ENCODE results near the gene FDX2. TPM values are rescaled to one million over a fixed set of nuclear protein-coding genes. Genes with fewer than 3 reads are reported as not detected.
"Not testable (repeated sequence)": the region's sequence is repeated elsewhere in the genome, so short reads cannot be mapped to it uniquely, and the experiment has no call there.

Gene FDX2
- total RNA-seq, 1 experiment from 2014 or later: 50.7 TPM

DNA sequence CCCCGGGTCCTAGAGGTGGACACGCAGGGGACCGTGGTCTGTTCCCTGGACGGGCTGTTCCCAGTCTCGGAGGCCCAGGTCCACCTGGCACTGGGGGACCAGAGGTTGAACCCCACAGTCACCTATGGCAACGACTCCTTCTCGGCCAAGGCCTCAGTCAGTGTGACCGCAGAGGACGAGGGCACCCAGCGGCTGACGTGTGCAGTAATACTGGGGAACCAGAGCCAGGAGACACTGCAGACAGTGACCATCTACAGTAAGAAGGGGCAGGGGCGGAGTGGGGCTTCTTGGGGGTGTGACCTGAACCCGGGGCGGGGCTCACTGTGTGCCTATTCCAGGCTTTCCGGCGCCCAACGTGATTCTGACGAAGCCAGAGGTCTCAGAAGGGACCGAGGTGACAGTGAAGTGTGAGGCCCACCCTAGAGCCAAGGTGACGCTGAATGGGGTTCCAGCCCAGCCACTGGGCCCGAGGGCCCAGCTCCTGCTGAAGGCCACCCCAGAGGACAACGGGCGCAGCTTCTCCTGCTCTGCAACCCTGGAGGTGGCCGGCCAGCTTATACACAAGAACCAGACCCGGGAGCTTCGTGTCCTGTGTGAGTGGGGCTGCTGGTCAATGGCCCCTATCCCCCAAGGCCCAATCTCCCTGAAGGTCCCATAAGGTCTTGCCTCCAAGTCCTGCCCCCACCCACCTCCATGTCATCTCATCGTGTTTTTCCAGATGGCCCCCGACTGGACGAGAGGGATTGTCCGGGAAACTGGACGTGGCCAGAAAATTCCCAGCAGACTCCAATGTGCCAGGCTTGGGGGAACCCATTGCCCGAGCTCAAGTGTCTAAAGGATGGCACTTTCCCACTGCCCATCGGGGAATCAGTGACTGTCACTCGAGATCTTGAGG is 31.5 kb downstream of the FDX2 start:
- no peak for DNase-seq (ENCODE audit: low spot score)

DNA sequence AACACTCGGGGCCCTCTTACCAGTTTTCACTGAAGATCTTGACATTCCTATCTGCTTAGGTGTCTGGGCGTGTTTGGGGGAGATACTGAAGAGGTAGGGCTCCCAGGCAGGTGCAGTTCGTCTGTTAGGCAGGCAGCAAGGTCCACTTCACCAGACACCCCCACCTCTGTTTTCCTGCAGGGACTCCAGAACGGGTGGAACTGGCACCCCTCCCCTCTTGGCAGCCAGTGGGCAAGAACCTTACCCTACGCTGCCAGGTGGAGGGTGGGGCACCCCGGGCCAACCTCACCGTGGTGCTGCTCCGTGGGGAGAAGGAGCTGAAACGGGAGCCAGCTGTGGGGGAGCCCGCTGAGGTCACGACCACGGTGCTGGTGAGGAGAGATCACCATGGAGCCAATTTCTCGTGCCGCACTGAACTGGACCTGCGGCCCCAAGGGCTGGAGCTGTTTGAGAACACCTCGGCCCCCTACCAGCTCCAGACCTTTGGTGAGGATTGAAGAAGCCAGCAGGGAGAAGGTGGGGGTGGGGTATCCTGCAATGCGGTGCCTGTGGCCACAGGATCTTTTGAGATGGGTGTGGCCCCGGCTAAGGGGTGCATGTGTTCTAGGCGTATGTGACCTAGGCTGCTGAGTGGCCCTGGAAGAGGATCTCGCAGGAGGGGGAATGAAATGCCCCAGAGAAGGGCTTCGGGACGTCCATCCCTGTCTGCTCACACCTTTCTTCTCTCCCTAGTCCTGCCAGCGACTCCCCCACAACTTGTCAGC is 32.3 kb downstream of the FDX2 start:
- peak; percentile 33 for DNase-seq (ENCODE audit: low spot score)

DNA sequence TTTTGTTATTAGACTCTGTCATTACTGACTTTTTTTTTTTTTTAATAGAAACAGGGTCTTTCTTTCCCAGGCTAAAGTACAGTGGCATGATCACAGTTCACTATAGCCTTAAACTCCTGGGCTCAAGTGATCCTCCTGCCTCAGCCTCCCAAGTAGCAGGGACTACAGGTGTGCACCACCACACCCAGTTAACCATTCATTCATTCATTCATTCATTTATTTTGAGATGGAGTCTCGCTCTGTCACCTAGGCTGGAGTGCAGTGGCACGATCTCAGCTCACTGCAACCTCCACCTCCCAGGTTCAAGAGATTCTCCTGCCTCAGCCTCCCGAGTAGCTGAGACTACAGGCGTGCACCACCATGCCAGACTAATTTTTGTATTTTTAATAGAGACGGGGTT is 33.8 kb downstream of the FDX2 start:
- not testable (repeated sequence) for DNase-seq (ENCODE audit: low spot score)

DNA sequence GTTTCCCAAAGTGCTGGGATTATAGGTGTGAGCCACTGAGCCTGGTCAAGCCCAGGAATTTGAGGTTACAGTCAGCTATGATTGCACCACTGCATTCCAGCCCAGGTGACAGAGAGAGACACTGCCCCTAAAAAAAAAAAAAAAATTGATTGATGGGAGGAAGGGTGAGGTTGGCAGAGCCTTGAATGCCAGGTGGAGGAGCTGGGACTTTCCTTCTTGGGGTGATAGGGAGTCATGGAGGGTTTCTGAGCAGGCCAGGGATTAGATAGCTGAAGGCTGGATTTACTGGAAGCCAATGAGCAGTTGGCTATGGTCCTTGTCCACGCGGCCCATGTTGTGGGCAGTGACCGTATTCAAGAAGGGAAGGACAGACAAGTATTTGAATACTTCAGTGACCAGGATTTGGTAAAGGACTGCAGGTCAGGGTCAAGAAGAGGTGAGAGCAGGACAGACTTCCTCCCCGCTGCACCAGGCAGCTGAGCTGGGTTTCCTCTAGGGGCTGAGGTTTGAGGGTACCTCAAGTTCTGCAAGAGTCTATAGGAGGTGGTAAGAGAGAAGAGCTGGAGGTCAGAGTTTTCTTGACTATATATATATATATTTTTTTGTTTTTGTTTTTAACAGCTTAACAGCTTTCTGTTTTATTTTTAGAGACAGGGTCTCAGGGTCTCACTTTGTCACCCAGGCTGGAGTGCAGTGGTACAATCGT is 35.9 kb downstream of the FDX2 start:
- no peak for DNase-seq (ENCODE audit: low spot score)

DNA sequence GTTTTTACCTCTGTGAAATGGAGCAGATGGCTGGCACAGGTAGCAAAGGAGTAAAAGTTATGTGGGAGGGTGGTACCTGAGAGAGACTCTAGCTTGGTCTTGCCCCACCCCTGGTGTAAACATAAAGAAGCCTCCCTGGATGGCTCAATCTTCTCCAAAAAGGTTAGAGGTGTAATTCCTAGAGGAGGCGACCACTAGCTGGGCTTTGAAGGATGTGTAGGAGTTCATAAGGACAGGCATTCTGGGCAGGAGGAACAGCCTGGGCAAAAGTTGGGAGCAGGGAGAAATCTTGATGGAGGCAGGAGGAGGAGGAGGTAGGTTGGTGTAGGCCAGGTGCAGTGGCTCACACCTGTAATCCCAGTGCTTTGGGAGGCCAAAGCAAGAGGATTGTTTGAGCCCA is 36.9 kb downstream of the FDX2 start:
- DNase-seq (ENCODE audit: low spot score): no peak

DNA sequence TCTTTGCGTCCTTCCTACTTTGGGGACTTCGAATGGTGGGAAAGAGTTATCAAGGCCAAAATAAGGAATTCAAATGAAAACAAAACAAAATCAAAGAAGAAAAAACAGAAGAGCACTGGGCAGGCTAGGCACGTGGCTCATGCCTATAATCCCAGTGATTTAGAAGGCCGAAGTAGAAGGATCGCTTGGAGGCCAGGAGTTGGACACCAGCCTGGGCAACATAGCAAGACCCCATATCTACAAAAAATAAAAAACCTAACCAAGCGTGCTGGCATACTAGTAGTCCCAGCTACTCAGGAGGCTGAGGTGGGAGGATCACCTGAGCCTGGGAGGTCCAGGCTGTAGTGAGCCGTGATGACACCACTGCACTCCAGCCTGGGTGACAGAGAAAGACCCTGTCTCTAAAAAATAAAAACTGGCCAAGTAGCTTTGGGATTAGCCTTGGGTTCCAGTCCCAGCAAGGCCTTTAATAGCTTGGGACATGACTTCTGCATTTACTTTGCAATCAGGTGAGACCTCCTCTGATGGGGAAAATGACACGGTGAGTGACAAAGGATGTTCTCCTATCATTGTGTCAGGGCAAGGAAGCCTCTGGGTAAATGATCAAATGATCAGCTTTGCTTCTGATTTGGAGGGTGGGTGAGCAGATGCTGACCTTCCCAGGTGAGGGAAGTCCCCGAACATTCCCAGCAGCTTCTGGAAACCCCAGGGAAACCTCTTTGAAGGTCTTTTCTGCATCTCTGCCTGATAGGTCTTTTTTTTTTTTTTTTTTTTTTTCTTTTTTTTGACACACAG is 37.8 kb downstream of the FDX2 start:
- DNase-seq (ENCODE audit: low spot score): no peak

DNA sequence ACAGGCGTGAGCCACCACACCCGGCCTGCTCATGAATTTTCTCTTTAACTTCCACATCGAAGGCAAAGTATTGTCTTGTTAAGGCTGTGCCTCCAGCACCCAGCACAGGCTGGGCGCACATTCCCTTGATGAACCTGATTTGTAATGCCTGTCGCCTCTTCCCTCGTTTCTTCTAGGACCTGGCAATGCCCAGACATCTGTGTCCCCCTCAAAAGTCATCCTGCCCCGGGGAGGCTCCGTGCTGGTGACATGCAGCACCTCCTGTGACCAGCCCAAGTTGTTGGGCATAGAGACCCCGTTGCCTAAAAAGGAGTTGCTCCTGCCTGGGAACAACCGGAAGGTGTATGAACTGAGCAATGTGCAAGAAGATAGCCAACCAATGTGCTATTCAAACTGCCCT is 41.2 kb downstream of the FDX2 start:
- no peak for DNase-seq (ENCODE audit: low spot score)

DNA sequence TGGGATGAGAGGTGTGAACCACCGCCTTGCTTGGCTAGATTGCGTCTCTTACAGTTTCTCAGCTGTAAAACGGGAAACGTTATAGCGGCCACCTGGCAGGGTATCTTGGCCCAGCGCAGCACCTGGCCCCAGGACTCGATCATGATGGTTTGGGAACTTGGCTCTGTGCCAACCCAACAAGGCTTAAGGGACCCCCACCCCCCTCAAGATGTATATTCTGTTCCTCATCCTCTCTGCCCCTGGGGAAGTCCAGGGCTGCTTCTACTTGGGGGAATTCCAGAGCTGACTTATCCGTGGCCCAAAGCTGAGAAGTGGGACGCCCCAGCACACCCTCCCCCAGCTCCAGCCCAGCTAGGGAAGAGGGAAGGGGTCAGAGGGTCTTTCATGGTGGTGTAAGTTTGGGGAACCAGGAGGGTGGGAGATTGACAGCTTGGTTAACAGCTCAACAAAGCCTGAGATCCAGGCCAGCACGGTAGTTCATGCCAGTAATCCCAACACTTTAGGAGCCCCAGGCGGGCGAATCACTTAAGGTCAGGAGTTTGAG is 44.2 kb downstream of the FDX2 start:
- DNase-seq (ENCODE audit: low spot score): no peak

DNA sequence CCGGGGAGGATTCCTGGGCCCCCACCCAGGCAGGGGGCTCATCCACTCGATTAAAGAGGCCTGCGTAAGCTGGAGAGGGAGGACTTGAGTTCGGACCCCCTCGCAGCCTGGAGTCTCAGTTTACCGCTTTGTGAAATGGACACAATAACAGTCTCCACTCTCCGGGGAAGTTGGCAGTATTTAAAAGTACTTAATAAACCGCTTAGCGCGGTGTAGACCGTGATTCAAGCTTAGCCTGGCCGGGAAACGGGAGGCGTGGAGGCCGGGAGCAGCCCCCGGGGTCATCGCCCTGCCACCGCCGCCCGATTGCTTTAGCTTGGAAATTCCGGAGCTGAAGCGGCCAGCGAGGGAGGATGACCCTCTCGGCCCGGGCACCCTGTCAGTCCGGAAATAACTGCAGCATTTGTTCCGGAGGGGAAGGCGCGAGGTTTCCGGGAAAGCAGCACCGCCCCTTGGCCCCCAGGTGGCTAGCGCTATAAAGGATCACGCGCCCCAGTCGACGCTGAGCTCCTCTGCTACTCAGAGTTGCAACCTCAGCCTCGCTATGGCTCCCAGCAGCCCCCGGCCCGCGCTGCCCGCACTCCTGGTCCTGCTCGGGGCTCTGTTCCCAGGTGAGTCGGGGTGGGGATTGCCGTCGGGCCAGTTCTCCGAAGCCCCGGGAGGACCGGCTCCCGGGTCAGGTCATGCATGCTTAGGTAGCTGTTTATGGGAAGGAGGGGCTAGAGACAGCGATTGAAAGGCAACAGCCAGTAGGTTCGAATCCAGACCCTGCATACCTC is 45.0 kb downstream of the FDX2 start, which contains the start of gene ICAM1:
Gene ICAM1 (plus strand): TSS at position 505 of the 779 bp plus-strand sequence. CDS start 40 bp downstream, at position 545.
- no peak for DNase-seq (ENCODE audit: low spot score)

DNA sequence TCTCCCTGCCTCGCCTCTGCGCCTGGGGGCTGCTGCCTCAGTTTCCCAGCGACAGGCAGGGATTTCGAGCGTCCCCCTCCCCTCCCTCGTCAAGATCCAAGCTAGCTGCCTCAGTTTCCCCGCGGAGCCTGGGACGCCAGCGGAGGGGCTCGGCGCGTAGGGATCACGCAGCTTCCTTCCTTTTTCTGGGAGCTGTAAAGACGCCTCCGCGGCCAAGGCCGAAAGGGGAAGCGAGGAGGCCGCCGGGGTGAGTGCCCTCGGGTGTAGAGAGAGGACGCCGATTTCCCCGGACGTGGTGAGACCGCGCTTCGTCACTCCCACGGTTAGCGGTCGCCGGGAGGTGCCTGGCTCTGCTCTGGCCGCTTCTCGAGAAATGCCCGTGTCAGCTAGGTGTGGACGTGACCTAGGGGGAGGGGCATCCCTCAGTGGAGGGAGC is 45.6 kb downstream of the FDX2 start:
- DNase-seq (ENCODE audit: low spot score): no peak

DNA sequence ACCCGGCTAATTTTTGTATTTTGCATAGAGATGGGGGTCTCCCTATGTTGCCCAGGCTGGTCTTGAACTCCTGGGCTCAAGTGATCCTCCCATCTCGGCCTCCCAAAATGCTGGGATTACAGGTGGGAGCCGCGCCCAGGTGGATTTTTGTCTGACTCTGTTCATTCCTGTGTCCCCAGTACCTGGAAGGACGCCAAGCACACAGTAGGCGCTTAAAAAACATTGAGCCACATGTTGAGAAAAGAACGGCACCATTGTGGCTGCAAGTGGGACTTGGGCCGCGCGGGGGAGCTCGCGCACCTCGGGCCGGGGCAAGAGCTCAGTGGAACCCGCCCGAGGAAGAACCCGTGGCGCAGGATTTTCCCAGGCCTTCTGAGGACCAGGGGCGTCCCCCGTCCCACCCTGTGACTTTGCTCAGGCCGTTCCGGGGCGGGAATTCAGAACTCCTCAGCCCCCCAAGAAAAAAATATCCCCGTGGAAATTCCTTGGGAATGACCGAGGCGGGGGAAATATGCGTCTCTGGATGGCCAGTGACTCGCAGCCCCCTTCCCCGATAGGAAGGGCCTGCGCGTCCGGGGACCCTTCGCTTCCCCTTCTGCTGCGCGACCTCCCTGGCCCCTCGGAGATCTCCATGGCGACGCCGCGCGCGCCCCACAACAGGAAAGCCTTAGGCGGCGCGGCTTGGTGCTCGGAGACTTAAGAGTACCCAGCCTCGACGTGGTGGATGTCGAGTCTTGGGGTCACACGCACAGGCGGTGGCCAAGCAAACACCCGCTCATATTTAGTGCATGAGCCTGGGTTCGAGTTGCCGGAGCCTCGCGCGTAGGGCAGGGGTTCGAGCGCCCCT is 46.3 kb downstream of the FDX2 start:
- DNase-seq (ENCODE audit: low spot score): peak; percentile 48

DNA sequence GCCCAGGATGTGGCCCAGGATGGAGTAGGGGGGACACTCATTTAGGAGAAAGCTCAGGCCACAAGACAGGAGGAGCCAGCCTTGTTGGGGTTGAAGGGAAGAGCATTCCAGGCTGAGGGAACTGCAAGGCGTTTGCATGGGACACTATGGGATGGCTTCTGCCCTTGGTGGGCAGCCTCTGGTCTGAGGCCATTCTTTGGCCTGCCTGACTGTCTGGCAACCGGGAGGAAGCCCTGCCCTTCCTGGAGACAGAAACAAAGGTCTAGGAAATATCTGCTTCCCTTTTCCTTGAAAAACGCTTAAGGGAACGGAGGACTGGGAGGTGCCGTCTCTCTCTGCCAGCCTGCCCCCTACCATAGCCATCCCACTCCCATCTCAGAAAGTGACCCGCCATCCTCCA is 47.7 kb downstream of the FDX2 start:
- DNase-seq (ENCODE audit: low spot score): no peak

DNA sequence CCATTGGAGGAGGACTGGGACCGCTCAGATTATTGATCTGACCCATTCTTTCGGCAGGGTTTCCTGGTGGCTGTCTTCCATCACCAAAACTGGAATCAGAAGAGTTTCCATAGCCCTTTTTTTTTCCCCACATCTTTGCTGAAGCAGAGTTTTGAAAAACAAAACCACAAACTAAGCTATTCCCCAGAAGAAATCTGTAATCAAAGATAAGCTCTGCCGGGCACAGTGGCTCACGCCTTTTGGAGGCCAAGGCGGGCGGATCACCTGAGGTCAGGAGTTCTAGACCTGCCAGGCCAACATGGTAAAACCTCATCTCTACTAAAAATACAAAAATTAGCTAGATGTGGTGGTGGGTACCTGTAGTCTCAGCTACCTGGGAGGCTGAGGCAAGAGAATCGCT is 49.1 kb downstream of the FDX2 start:
- no peak for DNase-seq (ENCODE audit: low spot score)

DNA sequence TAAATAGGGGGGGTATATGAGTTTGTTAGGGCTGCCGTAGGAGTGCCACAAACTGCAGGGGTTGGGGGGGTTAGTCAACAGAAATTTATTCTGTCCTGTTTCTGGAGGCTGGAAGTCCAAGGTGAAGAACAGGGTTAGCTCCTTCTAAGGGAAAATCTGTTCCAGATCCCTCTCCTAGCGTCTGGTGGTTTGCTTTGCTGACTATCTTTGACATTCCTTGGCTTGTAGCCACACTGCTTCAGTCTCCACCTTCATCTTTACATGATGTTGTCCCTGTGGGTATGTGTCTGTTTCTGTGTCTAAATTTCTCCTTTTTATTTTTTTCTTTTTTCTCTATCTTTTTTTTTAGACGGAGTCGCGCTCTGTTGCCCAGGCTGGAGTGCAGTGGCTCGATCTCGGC is 53.0 kb downstream of the FDX2 start:
- peak; percentile 60 for DNase-seq (ENCODE audit: low spot score)

DNA sequence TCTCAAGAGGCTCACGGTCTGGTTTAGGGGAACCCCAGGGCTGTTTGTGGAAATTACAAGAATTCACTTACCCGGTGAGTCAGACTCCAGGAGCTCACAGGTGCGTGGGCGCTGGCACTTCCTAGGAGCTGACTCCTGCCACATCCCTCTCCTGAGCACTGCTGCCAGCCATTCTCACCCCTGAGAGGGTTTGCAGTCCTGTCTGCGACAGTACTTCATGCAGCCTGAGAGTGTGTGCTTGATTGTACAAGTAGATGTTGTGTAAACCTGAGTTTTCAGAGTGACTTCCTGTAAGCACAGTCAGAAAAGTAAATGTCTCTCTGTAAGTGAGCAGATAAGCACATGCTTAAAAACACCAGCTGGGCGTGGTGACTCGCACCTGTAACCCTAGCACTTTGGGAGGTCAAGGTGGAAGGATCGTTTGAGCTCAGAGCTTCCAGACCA is 55.7 kb downstream of the FDX2 start:
- DNase-seq (ENCODE audit: low spot score): peak; percentile 42
